GM12892 (cell line): Measurements from ENCODE around the gene PRDM15.

Experiments used
- POLR2A ChIP-seq: IDR thresholded peaks from 2 replicates; pipeline ENCODE4 v1.6.1; 2011; ENCODE audit warnings: low read depth, low read length, control low read depth
- POLR2AphosphoS5 ChIP-seq: IDR thresholded peaks from 2 replicates; pipeline ENCODE4 v1.6.1; 2011; ENCODE audit warnings: low read depth, low read length, control low read depth
- TAF1 ChIP-seq: IDR thresholded peaks from 2 replicates; pipeline ENCODE4 v1.6.1; 2011; ENCODE audit warnings: low read depth, mild to moderate bottlenecking, control low read depth, low read length, borderline replicate concordance

- no peak for TF ChIP-seq POLR2A
- TF ChIP-seq POLR2AphosphoS5, result no peak
- TF ChIP-seq TAF1, result no peak
Measured at GRCh38 chr21:41877901-41878830, 978 bp downstream of the PRDM15 start.
